IMR-90 (cell line): ENCODE data around the gene FOXN3. TPM values are rescaled to one million over a fixed set of nuclear protein-coding genes. Genes with fewer than 3 reads are reported as not detected.

ENCODE experiments used
- ATAC-seq: fragments of 200-7000 bp; cut with Tn5 transposase; 2 replicates; pipeline ENCODE4 v1.9.1; 2020; ENCODE audit warnings: low read depth, mild to moderate bottlenecking, moderate library complexity
- BruUV-seq: library from RNA; stranded (reverse); fragments of 400-500 nt; replicated peaks from 2 replicates; lab custom pipeline; 2021; lab: Mats Ljungman, UMichigan
- CTCF ChIA-PET: fragments of 300-600 bp; formaldehyde crosslinking; extraction: SDS; loops from one replicate; lab custom pipeline; 2021; ENCODE audit warnings: antibody characterized with exemption; lab: Yijun Ruan, JAX
- POLR2A ChIA-PET: fragments of 300-600 bp; sonication (Branson Sonifier 250); formaldehyde crosslinking; loops from one replicate; lab custom pipeline; 2022; ENCODE audit warnings: antibody characterized with exemption; ENCODE audit not compliant: unreplicated experiment; lab: Charles Lee
- DNase-seq: peaks from one replicate; pipeline ENCODE4 v3.0.0; 2013
- H2AFZ ChIP-seq: replicated peaks from 2 replicates; pipeline ENCODE3; 2013; ENCODE audit warnings: low read length, mild to moderate bottlenecking; ENCODE audit not compliant: poor library complexity
- H2AK5ac ChIP-seq: 2 replicates; pipeline ENCODE4 v1.6.1; 2013; ENCODE audit warnings: low read depth, low read length, inconsistent platforms
- H2AK9ac ChIP-seq: replicated peaks from 2 replicates; pipeline ENCODE3; 2013; ENCODE audit warnings: mild to moderate bottlenecking, low read depth, low read length, moderate library complexity; ENCODE audit not compliant: poor library complexity
- H2BK120ac ChIP-seq: 2 replicates; pipeline ENCODE4 v1.6.1; 2013; ENCODE audit warnings: low read depth, low read length, inconsistent platforms
- H2BK15ac ChIP-seq: 3 replicates; pipeline ENCODE4 v1.6.1; 2013; ENCODE audit warnings: low read depth, low read length, inconsistent platforms
- H2BK20ac ChIP-seq: 2 replicates; pipeline ENCODE4 v1.6.1; 2013; ENCODE audit warnings: low read depth, mild to moderate bottlenecking, inconsistent platforms, low read length, moderate library complexity
- H2BK5ac ChIP-seq: 2 replicates; pipeline ENCODE4 v1.6.1; 2013; ENCODE audit warnings: mild to moderate bottlenecking, low read depth, low read length, inconsistent platforms; ENCODE audit not compliant: poor library complexity, severe bottlenecking
- H3K14ac ChIP-seq: replicated peaks from 2 replicates; pipeline ENCODE4 v1.6.1; 2013; ENCODE audit warnings: low read depth, low read length, inconsistent platforms
- H3K18ac ChIP-seq: 2 replicates; pipeline ENCODE4 v1.6.1; 2013; ENCODE audit warnings: low read depth, low read length, control low read depth
- H3K23ac ChIP-seq: 2 replicates; pipeline ENCODE4 v1.6.1; 2013; ENCODE audit warnings: low read depth, low read length, inconsistent platforms
- H3K27ac ChIP-seq: 2 replicates; pipeline ENCODE4 v1.5.1; 2013; ENCODE audit warnings: mild to moderate bottlenecking, control low read depth, low read length; ENCODE audit not compliant: insufficient read depth
- H3K27me3 ChIP-seq: 2 replicates; pipeline ENCODE4 v1.6.1; 2013; ENCODE audit warnings: low read length; ENCODE audit not compliant: control insufficient read depth, insufficient read depth
- H3K36me3 ChIP-seq: 2 replicates; pipeline ENCODE4 v1.6.1; 2013; ENCODE audit warnings: low read length, mixed read lengths; ENCODE audit not compliant: control insufficient read depth, insufficient read depth
- H3K4ac ChIP-seq: 2 replicates; pipeline ENCODE4 v1.6.1; 2013; ENCODE audit warnings: low read depth, low read length, inconsistent platforms
- H3K4me1 ChIP-seq: 2 replicates; pipeline ENCODE4 v1.6.1; 2013; ENCODE audit warnings: low read length, mixed read lengths; ENCODE audit not compliant: control insufficient read depth, insufficient read depth
- H3K4me2 ChIP-seq: 2 replicates; pipeline ENCODE4 v1.6.1; 2013; ENCODE audit warnings: low read depth, mild to moderate bottlenecking, control low read depth, low read length, moderate library complexity
- H3K4me3 ChIP-seq: 2 replicates; pipeline ENCODE4 v1.5.1; 2013; ENCODE audit warnings: low read depth, mild to moderate bottlenecking, control low read depth, low read length, moderate library complexity; ENCODE audit not compliant: insufficient read depth
- H3K56ac ChIP-seq: 2 replicates; pipeline ENCODE4 v1.6.1; 2013; ENCODE audit warnings: low read length, inconsistent platforms; ENCODE audit not compliant: insufficient read depth; ENCODE audit errors: extremely low read depth
- H3K79me1 ChIP-seq, 2 experiments: 2 replicates each; pipeline ENCODE4 v1.6.1; 2013; ENCODE audit warnings: low read length in 2 of 2, inconsistent platforms in 1 of 2, low read depth in 1 of 2
- H3K9ac ChIP-seq: 2 replicates; pipeline ENCODE4 v1.6.1; 2013; ENCODE audit warnings: low read depth, low read length, control low read depth
- H3K9me1 ChIP-seq: 2 replicates; pipeline ENCODE4 v1.6.1; 2013; ENCODE audit warnings: low read length, inconsistent platforms; ENCODE audit not compliant: insufficient read depth
- H3K9me3 ChIP-seq: 2 replicates; pipeline ENCODE4 v1.6.1; 2013; ENCODE audit warnings: low read length; ENCODE audit not compliant: control insufficient read depth, insufficient read depth
- H4K20me1 ChIP-seq: 2 replicates; pipeline ENCODE4 v1.6.1; 2013; ENCODE audit warnings: low read length, inconsistent platforms; ENCODE audit not compliant: insufficient read depth
- H4K5ac ChIP-seq: 2 replicates; pipeline ENCODE4 v1.6.1; 2013; ENCODE audit warnings: mild to moderate bottlenecking, low read depth, low read length, control low read depth
- H4K8ac ChIP-seq, 2 experiments: 2 replicates each; pipeline ENCODE4 v1.6.1; 2013; ENCODE audit warnings: low read depth in 2 of 2, low read length in 2 of 2, control low read depth in 1 of 2, inconsistent platforms in 1 of 2
- H4K91ac ChIP-seq: 2 replicates; pipeline ENCODE4 v1.6.1; 2013; ENCODE audit warnings: low read depth, low read length, inconsistent platforms; ENCODE audit not compliant: insufficient read depth
- CEBPB ChIP-seq: IDR thresholded peaks from 2 replicates; pipeline ENCODE4 v1.6.1; 2012; ENCODE audit warnings: low read depth, low read length, improper control_type of control experiment
- CTCF ChIP-seq: conservative IDR thresholded peaks from 2 replicates; pipeline ENCODE4 v1.5.1; 2012; ENCODE audit warnings: mild to moderate bottlenecking, low read depth, low read length, improper control_type of control experiment
- ELK1 ChIP-seq: fragments of 150-350 bp; IDR thresholded peaks from 2 replicates; pipeline ENCODE4 v1.6.1; 2016; ENCODE audit warnings: low read depth, mild to moderate bottlenecking, low read length, moderate library complexity, borderline replicate concordance
- MAZ ChIP-seq: IDR thresholded peaks from 2 replicates; pipeline ENCODE4 v1.6.1; 2012; ENCODE audit warnings: low read depth, mild to moderate bottlenecking, low read length, improper control_type of control experiment, moderate library complexity, borderline replicate concordance
- POLR2A ChIP-seq: IDR thresholded peaks from 2 replicates; pipeline ENCODE4 v1.6.1; 2012; ENCODE audit warnings: mild to moderate bottlenecking, low read depth, low read length
- WGBS, 2 experiments: methylation state at CpG; one replicate each; pipeline versions ENCODE4 v1.1.5 to v1.1.7; 2013; ENCODE audit warnings: missing lambda C conversion rate in 2 of 2; ENCODE audit not compliant: insufficient read length in 1 of 2; ENCODE audit errors: extremely low coverage in 2 of 2; 5-methylcytosine and 5-hydroxymethylcytosine counted together
- dilution Hi-C: fragments of 300-500 bp; cut with HindIII; formaldehyde crosslinking; loops from one replicate; pipeline ENCODE4 v1.14.3; 2018; ENCODE audit warnings: low sequenced_read_pairs; ENCODE audit not compliant: unreplicated experiment
- in situ Hi-C: fragments of 300-500 bp; cut with MboI; formaldehyde crosslinking; loops from 3 replicates; pipeline ENCODE4 v1.14.3; 2019; ENCODE audit warnings: low sequenced_read_pairs, inconsistent platforms, mixed read lengths
- intact Hi-C: fragments of 100-400 bp; cut with micrococcal nuclease; formaldehyde crosslinking; loops from 2 replicates; pipeline ENCODE4 v1.10.0; 2022
- polyA plus RNA-seq, 3 experiments: library from polyadenylated mRNA; depleted of rRNA; stranded (reverse); fragments of >200 nt; gene quantifications; 2 replicates each; pipeline ENCODE4 v1.2.3, GENCODE V29; 2012; ENCODE audit warnings: low replicate concordance in 1 of 3
- total RNA-seq: library from RNA; depleted of rRNA; stranded (reverse); fragments of >200 nt; gene quantifications from 2 replicates; pipeline ENCODE4 v1.2.3, GENCODE V29; 2012

FOXN3 gene
- total and polyA plus RNA-seq, 2 of the 4 experiments (the other 2 are of a cell fraction), result 22.6 to 33.7 TPM

- Histone ChIP-seq H3K18ac (peak overlapping the region; percentile 87), H3K4me3 (peak overlapping the region; percentile 5; the same call in 1 of the 2 replicates), H3K4me2 (peak overlapping the region; percentile 68), H3K9me1 (peaks cover 14% of the 10 kb centered on the region), H3K14ac (peak overlapping the region; percentile 92), H2BK20ac (peak overlapping the region; percentile 96), H4K5ac (peak overlapping the region; percentile 90), H3K56ac (peak overlapping the region; percentile 63), H3K9me3 (no peaks in the 10 kb centered on the region), H3K27ac (peak overlapping the region; percentile 82), H2BK5ac (peak overlapping the region; percentile 93), H3K9ac (peak overlapping the region; percentile 57), H4K20me1 (no peaks in the 10 kb centered on the region), H2AK9ac (peak overlapping the region; percentile 65), H3K4me1 (peaks cover 22% of the 10 kb centered on the region), H2AK5ac (peak overlapping the region; percentile 48), H2BK120ac (peak overlapping the region; percentile 93), H3K23ac (peak overlapping the region; percentile 85), H3K4ac (peak overlapping the region; percentile 94), H2AFZ (peak overlapping the region; percentile 62), H3K27me3 (no peaks in the 10 kb centered on the region), H2BK15ac (peak overlapping the region; percentile 78; the same call in 2 of the 3 replicates), H3K79me1 (peaks cover 11 to 33% of the 10 kb centered on the region in 2 experiments; a peak in 3 of 4 replicates), H3K36me3 (no peaks in the 10 kb centered on the region), H4K8ac (peak overlapping the region; percentile 84 to 93), H4K91ac (peak overlapping the region; percentile 93)
- CTCF ChIA-PET, result interaction anchor here (0.7 kb wide), 1 partner anchor 9 kb away, joined by 3 read pairs; no protein-coding TSS in a partner anchor
- DNase-seq (peak; percentile 19), ATAC-seq (peak; percentile 5)
- dilution Hi-C loops, result no loop called here
- no TSS peak for BruUV-seq
- TF ChIP-seq ELK1, result no peak
- no peak for TF ChIP-seq POLR2A
- no peak for TF ChIP-seq CTCF
- TF ChIP-seq MAZ, result no peak
- TF ChIP-seq CEBPB, result no peak
- WGBS, 2 experiments, result 0% methylated on average over 1 of the region's 14 CpGs; no CpG with 5 or more reads in 1 of the 2 experiments
- POLR2A ChIA-PET, result interaction anchor here (0.7 kb wide), 2 partner anchors 45 to 246 kb away, joined by 6 to 7 read pairs; no protein-coding TSS in a partner anchor
- in situ Hi-C loops, result loop anchor here (10.0 kb wide), 1 partner anchor 185 kb away; no protein-coding TSS in a partner anchor
- intact Hi-C loops, result loop anchor here (5.0 kb wide), 1 partner anchor 63 kb away; no protein-coding TSS in a partner anchor
These were observed 12.5 kb upstream of the FOXN3 start for GRCh38 chr14:89429199-89430181.
